ENCODE results near the gene USP11. TPM values are rescaled to one million over a fixed set of nuclear protein-coding genes. Genes with fewer than 3 reads are reported as not detected.

The USP11 gene
- total RNA-seq, 1 experiment from 2014 or later = 61.2 TPM

DNA sequence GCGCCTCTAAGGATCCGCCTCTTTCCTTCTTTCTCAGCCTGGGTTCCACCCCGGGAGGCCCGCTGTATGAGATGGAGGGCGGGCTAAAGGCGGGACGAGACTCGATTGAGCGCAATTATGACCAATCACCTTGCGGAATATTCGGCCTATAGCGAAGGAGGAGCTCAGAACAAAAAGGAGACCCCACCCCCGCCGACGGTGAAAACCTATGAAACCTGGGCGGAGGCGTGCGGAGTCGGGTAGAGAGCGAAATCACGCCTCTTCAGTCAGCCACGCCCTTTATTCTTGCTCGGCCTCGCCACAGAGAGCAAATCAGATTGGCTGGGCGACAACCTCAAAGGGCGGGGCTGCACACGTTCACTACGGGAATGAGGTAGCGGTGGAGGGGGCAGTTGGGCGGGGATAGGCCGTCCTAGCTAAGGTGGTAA lies 14.9 kb upstream of the USP11 start:
- Histone ChIP-seq H3K27me3 (replicated peaks; ENCODE audit: control insufficient read depth, insufficient read depth, low read length) (no peaks in the 10 kb centered on the region), H3K4me3 (ENCODE audit: low read depth, low read length) (peak overlapping the region; percentile 49), H3K9me3 (no peaks in the 10 kb centered on the region), H3K4me1 (no peaks in the 10 kb centered on the region), H3K36me3 (ENCODE audit: control insufficient read depth, insufficient read depth, low read length) (peaks cover 3% of the 10 kb centered on the region)
- CTCF ChIA-PET = interaction anchor here (0.5 to 1.3 kb wide), 7 partner anchors 14 to 323 kb away, joined by 3 to 9 read pairs (median 3); partner anchors contain the start of genes NDUFB11 and RBM10
- BruUV-seq (replicated peaks) = no TSS peak
- no peaks in the 10 kb centered on the region for H3K9me3 Mint-ChIP-seq (ENCODE audit: unreplicated experiment)
- peak overlapping the region; percentile 91 for H3K27ac Mint-ChIP-seq (ENCODE audit: unreplicated experiment)
- H3K36me3 Mint-ChIP-seq (ENCODE audit: insufficient read depth, unreplicated experiment) = peaks cover 69% of the 10 kb centered on the region
- peak overlapping the region; percentile 84 for H3K4me3 Mint-ChIP-seq (ENCODE audit: unreplicated experiment)
- peaks cover 32% of the 10 kb centered on the region for H3K4me1 Mint-ChIP-seq (ENCODE audit: low read depth, unreplicated experiment)
- intact Hi-C loops (cut with micrococcal nuclease; ENCODE audit: unreplicated experiment) = loop anchor here (1.0 to 10.0 kb wide), 4 partner anchors 15 to 437 kb away; partner anchors contain the start of genes ELK1, USP11 and UXT
- POLR2A ChIA-PET = interaction anchor here (0.6 to 3.0 kb wide), 10 partner anchors 11 to 338 kb away, joined by 3 to 35 read pairs (median 6); partner anchors contain the start of genes NDUFB11, RBM10 and USP11
- TF ChIP-seq, protein P1, sequence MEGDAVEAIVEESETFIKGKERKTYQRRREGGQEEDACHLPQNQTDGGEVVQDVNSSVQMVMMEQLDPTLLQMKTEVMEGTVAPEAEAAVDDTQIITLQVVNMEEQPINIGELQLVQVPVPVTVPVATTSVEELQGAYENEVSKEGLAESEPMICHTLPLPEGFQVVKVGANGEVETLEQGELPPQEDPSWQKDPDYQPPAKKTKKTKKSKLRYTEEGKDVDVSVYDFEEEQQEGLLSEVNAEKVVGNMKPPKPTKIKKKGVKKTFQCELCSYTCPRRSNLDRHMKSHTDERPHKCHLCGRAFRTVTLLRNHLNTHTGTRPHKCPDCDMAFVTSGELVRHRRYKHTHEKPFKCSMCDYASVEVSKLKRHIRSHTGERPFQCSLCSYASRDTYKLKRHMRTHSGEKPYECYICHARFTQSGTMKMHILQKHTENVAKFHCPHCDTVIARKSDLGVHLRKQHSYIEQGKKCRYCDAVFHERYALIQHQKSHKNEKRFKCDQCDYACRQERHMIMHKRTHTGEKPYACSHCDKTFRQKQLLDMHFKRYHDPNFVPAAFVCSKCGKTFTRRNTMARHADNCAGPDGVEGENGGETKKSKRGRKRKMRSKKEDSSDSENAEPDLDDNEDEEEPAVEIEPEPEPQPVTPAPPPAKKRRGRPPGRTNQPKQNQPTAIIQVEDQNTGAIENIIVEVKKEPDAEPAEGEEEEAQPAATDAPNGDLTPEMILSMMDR (IDR thresholded peaks at IDR 0.05; ENCODE audit: insufficient read depth in 1 of 2, low read depth in 1 of 2, low read length in 1 of 2, severe bottlenecking in 1 of 2, unreplicated experiment in 1 of 2) = no peak
- DNase-seq = peak; percentile 96 to 97
- no peaks in the 10 kb centered on the region for H3K27me3 Mint-ChIP-seq (ENCODE audit: insufficient read depth, unreplicated experiment)

DNA sequence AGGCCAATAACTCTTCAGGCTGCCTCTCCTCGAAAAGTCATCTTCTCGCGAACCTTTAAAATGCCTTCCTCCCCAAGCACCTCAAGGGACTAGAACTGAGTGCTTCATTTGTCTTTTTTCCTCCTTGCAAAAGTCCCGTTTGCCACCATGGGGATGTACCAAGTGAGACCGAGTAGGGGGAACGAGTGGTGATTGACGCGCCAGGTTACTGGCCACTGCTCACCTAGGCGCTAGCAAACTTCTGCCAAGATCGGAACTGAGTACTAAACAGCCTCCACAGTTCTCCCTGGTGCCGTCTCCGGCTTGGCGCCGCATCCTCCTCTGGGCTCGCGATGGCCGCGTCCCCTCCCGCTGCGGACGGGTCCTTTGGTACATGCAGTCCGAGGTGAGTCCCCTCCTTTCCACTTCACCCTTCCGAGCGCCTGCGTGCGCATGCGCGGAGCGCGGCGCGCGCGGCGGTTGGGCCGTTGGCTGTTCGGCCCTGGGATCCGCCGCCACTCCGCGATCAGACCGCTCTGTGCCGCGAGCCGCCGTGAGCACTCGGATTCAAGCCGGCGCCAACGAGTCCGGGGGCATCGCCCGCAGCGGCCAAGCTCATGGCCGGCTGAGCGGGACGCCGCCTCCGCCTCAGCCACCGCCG lies 14.4 kb upstream of the USP11 start, which contains the start of gene CDK16:
Gene CDK16 (plus strand): TSS at position 402 of the 640 bp plus-strand sequence. CDS start 4,877 bp downstream, outside the sequence.
- peak within 1 kb of the TSS; percentile 84 for H3K4me3 Mint-ChIP-seq (ENCODE audit: unreplicated experiment)
- POLR2A ChIA-PET = interaction anchor here (0.6 to 3.0 kb wide), 9 partner anchors 11 to 338 kb away, joined by 3 to 35 read pairs (median 6); partner anchors contain the start of genes NDUFB11, RBM10 and USP11
- BruUV-seq (replicated peaks) = TSS peak; percentile 28

More for the DNA sequence above, 14.4 kb upstream of the USP11 start, which contains the start of gene CDK16:
- H3K4me1 ChIP-seq = no peaks in the 10 kb centered on the region
- peaks cover 67% of the 10 kb centered on the region for H3K36me3 Mint-ChIP-seq (ENCODE audit: insufficient read depth, unreplicated experiment)
- DNase-seq = peak; percentile 72 to 76
- intact Hi-C loops (cut with micrococcal nuclease; ENCODE audit: unreplicated experiment) = loop anchor here (1.0 to 10.0 kb wide), 4 partner anchors 14 to 436 kb away; partner anchors contain the start of genes ELK1, USP11 and UXT
- no peaks in the 10 kb centered on the region for H3K9me3 ChIP-seq
- H3K36me3 ChIP-seq (ENCODE audit: control insufficient read depth, insufficient read depth, low read length) = peaks cover 5% of the 10 kb centered on the region
- TF ChIP-seq, protein P1 (IDR thresholded peaks at IDR 0.05; ENCODE audit: insufficient read depth in 1 of 2, low read depth in 1 of 2, low read length in 1 of 2, severe bottlenecking in 1 of 2, unreplicated experiment in 1 of 2) = no peak
- H3K4me3 ChIP-seq (ENCODE audit: low read depth, low read length) = peak within 1 kb of the TSS; percentile 49
- H3K27me3 Mint-ChIP-seq (ENCODE audit: insufficient read depth, unreplicated experiment) = no peaks in the 10 kb centered on the region
- H3K27ac Mint-ChIP-seq (ENCODE audit: unreplicated experiment) = peak within 1 kb of the TSS; percentile 91
- H3K9me3 Mint-ChIP-seq (ENCODE audit: unreplicated experiment) = no peaks in the 10 kb centered on the region
- peaks cover 32% of the 10 kb centered on the region for H3K4me1 Mint-ChIP-seq (ENCODE audit: low read depth, unreplicated experiment)
- CTCF ChIA-PET = interaction anchor here (0.6 to 1.3 kb wide), 6 partner anchors 15 to 305 kb away, joined by 3 to 9 read pairs (median 3); partner anchors contain the start of genes NDUFB11 and RBM10
- no peaks in the 10 kb centered on the region for H3K27me3 ChIP-seq (replicated peaks; ENCODE audit: control insufficient read depth, insufficient read depth, low read length)

All from Caco-2 (cell line).